NCI-H2227 (cell line): ENCODE measurements around the gene RPP38.
A peak's percentile ranks its signal among the peaks of the same experiment; 100 is the strongest.

Source experiments
- DNase-seq: peaks from one replicate; lab custom pipeline; 2025; ENCODE audit not compliant: unreplicated experiment; lab: John Stamatoyannopoulos, UW

RPP38 gene

DNA sequence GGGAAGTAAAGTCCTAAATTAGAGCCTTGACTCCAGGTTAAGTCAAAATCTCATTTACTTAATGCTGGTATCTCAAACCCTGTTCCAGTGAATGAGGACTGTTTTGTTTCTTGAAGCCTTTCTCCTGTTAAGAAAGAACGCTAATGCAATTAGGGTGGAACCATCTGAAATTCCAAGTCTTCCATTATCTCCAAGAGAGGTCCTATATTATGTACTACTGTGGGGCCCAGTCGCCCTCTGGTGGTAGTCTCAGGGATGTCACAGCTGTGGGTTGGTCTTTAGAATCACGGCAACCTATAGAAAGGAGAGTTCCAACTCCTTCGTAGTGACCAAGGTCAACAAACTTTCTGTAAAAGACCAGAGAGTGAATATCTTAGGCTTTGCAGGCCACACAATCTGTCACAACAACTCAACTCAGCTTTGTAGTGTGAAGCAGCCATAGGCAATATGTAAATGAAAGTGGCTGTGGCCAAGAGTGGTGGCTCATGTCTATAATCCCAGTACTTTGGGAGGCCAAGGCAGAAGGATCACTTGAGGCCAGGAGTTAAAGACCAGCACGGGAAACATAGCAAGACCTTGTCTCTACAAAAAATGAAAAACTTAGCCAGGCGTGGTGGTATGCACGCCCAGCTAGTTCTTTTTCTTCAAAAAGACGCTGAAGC lies 9.3 kb downstream of the RPP38 start:
- peak; percentile 64 for DNase-seq

DNA sequence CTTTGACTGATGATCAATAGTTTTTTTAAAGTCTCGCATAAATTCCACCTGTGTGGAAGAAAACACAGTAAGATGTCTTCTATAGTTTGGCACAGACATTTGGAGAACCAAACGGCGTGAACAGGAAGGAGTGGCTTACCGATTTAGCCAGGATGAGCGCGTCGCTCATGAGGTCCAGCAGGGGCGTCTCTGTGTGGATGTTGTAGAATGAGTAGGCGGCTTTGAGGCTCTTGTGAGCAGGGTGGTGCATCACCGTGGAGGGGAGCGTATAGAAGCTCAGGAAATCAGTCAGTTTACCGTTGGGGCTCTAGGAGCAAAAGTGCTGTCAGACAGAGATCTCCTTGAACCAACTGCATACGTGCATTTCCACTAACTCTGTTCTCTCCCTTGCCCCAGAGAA lies 15.5 kb downstream of the RPP38 start:
- no peak for DNase-seq

GRCh38 chr10:15113766-15114165 lies 16.6 kb downstream of the RPP38 start:
- DNase-seq: no peak

GRCh38 chr10:15116225-15116624 lies 19.1 kb downstream of the RPP38 start:
- DNase-seq: no peak

- no peak for DNase-seq
These were observed 21.5 kb downstream of the RPP38 start for GRCh38 chr10:15118615-15119014.

DNA sequence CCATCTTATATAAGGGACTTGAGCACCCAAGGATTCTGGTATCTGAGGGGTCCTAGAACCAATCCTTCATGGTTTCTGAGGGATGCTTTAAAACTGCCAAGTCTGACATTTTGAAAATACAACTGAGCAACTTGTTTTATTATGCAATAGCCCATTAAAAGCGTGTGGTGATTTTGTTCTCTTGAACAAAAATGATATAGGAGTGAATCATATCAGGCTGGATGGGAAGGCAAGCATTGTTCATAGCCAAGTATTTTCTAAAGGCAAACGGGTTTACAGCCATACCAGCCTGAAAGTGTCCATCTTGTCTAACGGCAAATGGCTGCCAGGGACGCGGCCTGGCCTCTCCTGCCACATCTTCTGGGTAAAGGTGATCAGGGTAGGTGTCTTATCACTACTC lies 23.4 kb downstream of the RPP38 start:
- no peak for DNase-seq

- no peak for DNase-seq
These were observed 24.6 kb downstream of the RPP38 start for GRCh38 chr10:15121707-15122106.

DNA sequence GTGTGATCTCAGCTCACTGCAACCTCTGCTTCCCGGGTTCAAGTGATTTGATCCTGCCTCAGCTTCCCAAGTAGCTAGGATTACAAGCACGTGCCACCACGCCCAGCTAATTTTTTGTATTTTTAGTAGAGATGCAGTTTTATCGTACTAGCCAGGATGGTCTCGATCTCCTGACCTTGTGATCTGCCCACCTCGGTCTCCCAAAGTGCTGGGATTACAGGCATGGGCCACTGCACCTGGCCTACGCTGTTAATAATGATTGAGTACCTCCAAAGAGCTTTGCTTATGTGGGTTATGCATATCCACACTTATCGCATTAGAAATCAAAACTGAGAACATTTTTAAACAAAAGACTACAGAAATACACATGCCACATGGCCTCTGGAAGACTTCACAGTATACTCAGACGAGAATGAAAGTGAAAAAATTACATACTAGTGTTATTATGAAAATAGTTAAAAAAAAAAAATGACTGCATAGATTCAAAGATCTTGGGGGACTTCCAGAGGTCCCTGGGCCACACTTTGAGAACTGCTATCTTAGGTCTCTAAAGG lies 25.4 kb downstream of the RPP38 start:
- DNase-seq: no peak

DNA sequence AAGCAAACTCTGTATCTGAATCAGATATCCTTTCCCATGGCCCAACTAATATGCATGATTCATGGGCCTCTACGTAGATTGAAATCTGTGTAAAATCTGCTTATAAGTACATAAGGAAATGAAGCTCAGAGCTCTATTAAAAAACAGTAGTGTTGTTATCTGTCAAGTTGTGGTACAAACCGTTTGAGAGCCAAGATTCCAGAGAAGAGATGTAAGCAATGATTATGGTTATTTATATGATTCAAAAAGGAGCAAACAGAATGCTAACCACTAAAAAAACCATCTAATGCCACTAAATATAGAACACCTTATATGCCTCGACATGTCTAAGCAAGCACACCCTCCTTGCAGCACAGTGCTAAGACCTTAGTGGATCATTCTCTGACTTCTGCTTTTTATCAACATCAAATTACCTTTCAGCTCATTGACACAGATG lies 26.6 kb downstream of the RPP38 start:
- DNase-seq: no peak

GRCh38 chr10:15124190-15124589 lies 27.0 kb downstream of the RPP38 start:
- no peak for DNase-seq

- no peak for DNase-seq
These were observed 27.8 kb downstream of the RPP38 start for GRCh38 chr10:15124908-15125307.

DNA sequence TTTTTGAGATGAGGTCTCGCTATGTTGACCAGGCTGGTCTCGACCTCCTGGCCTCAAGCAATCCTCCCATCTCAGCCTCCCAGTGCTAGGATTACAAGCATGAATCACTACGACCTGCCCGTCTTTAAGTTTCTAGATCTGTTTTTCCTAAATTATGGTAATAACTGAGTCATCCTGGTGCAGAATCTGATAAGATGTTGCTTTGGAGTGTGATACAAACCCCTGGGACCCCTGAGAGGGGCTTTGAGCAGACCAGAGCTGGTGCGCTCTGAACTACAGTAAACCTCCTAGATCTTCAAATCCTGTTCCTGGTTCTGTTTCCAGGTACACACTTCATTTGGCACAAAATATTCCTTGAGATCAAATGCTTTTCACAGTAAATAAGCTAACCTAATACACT lies 34.2 kb downstream of the RPP38 start:
- no peak for DNase-seq

- no peak for DNase-seq
These were observed 39.2 kb downstream of the RPP38 start for GRCh38 chr10:15136129-15137035.

DNA sequence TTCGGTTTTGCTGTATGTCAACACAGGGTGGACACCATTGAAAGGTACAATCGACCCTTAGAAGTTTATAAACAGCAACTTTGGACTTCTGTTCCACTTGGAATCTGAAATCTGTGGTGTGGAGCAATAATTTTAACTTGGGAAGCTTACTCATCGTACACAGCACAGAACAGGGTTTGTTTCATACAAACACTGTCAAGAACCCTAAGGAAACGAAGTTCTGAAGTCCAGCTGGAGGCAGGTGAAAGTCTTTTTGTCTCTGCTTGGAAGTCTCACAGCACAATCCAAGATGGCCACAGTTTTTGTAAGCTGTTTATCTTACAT lies 39.8 kb downstream of the RPP38 start:
- no peak for DNase-seq

GRCh38 chr10:15137636-15138035 lies 40.5 kb downstream of the RPP38 start:
- no peak for DNase-seq

DNA sequence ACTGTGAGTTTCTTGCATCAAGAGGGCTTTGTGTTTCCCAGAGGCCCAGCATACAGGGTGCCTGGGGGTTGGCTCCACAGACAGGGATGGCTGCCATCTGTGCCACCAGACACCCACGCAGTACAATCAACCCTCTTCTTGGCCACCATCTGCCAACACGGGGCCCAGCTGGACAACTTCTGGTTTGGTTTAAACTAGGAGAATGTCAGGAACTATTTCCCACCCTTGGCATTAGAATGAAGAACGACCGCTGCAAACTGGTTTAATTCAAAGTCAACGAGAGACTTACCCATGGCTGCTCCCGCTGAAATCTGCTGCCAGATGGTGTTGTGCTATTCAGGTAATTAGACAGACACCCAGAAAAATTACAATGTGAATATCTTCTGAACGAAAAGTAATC lies 43.5 kb downstream of the RPP38 start:
- DNase-seq: no peak

DNA sequence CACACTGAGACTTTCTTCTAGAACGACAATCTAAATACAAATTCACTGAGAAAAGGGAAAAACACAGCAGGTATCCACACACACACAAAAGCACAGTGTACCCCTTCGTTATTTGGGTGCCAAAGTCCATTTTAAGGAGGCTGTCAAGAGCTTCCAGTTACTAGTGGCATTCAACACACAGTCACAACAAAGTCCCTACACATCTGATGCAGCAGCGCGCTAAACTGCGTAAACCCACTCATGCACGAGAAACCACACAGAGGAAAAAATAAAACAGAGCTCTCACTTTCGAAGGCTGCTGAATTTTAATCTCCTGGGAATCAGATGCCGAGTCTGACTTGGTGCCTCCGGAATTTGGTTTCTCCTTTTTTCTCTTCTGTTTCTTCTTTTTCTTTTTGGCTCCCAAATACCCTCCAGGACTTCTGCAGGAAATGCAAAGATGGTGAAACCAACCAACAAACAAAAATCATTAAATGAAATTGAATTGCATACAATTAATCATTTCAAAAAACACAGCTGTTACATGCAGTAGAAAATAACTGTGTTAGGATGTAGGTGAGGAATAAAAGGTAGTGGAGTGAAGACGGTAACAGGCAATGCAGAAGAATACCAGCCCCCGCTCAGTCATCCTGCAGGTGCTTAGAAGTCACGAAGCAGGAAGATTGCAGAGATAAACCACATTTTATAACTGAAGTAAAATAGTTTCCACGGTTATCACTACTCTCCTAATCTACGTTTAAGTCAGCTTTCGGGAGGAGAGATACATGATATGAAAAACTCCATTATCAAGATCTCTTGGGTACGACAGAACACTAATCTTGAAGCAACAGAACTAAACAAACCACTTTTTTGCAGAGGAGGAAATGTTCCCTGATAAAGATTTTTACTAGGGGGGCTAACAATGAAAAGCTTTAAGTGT lies 44.2 kb downstream of the RPP38 start:
- DNase-seq: no peak

DNA sequence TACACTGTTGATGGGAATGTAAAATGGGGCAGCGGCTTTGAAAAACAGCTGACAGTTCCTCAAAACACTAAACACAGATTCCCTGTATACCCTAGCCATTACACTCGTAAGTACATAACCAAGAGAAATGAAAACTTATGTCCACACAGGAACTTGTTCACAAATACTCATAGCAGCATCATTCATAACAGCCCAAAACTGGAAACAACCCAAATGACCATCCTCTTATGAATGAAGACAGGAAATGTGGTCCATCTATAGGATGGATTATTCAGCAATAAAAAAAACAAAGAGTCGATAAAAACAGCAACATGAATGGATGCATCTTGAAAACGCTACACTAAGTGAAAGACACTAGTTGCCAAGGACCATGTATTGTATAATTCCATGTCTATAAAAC lies 47.6 kb downstream of the RPP38 start:
- no peak for DNase-seq

DNA sequence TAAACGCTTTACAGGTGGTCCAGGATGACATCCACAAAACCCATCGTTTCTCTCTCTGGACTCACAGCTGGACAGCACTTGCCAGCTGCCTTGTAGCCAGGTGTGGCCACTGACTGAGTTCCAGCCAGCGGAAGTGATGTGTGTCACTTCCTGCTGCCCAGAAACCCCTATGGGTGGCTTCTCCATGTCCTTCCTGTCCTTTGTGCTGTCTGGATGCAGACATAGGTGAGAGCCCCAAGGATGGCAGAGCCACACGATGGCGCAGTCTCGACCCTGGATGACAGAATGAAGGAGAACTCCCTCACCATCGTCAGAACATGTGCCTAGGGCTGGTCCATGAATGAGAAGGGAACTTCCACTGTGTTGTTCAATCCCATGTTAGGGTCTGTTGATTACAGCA lies 49.2 kb downstream of the RPP38 start:
- DNase-seq: no peak

- DNase-seq: no peak
These were observed 50.6 kb downstream of the RPP38 start for GRCh38 chr10:15147594-15148392.
